ENCODE results near the gene FAN1.

FAN1 gene

DNA sequence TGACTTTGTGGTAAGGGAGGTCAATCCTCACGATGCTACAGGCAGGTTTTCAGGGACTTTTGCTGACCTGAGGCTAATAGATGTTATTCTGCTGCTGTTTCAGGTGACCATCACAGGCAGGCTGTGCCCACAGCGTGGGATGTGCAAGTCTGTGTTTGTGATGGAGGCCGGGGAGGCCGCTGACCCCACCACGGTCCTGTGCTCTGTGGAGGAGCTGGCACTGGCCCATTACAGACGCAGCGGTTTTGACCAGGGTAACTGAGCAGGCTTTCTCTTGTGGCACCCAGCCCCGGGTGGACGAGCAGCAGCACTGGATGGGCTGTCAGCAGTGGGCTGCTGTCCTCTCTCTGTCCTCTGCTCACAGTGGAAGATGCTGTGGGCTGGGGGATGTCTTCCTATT, 22.0 kb downstream of the FAN1 start:
- H3K4me3 ChIP-seq (ENCODE audit: low read length): no peak overlapping the region
- DNase-seq (ENCODE audit: low read depth): no peak
- TF ChIP-seq, protein P1, sequence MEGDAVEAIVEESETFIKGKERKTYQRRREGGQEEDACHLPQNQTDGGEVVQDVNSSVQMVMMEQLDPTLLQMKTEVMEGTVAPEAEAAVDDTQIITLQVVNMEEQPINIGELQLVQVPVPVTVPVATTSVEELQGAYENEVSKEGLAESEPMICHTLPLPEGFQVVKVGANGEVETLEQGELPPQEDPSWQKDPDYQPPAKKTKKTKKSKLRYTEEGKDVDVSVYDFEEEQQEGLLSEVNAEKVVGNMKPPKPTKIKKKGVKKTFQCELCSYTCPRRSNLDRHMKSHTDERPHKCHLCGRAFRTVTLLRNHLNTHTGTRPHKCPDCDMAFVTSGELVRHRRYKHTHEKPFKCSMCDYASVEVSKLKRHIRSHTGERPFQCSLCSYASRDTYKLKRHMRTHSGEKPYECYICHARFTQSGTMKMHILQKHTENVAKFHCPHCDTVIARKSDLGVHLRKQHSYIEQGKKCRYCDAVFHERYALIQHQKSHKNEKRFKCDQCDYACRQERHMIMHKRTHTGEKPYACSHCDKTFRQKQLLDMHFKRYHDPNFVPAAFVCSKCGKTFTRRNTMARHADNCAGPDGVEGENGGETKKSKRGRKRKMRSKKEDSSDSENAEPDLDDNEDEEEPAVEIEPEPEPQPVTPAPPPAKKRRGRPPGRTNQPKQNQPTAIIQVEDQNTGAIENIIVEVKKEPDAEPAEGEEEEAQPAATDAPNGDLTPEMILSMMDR (conservative IDR thresholded peaks at IDR 0.05; ENCODE audit: low read length): no peak

DNA sequence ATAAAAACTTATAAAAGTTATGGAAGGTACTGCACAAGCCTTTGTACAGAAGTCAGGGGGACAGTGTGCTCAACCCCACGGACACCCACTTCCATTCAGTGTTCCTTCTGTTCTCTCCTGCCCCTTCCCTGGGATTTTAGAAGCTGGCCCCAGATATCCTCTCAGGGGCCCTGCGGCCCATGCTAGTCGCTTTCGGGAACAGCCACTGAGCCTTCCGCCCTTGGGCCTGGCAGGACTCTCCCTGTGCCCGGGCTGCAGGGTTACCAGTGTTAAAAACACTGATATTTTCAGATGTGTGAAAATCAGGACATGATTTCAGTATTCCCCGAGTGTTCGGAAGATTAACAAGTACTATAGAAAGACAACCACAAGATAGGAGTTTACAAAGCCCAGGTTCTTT, 22.4 kb downstream of the FAN1 start:
- DNase-seq (ENCODE audit: low read depth): no peak
- TF ChIP-seq, protein P1 (conservative IDR thresholded peaks at IDR 0.05; ENCODE audit: low read length): no peak
- no peak overlapping the region for H3K4me3 ChIP-seq (ENCODE audit: low read length)

DNA sequence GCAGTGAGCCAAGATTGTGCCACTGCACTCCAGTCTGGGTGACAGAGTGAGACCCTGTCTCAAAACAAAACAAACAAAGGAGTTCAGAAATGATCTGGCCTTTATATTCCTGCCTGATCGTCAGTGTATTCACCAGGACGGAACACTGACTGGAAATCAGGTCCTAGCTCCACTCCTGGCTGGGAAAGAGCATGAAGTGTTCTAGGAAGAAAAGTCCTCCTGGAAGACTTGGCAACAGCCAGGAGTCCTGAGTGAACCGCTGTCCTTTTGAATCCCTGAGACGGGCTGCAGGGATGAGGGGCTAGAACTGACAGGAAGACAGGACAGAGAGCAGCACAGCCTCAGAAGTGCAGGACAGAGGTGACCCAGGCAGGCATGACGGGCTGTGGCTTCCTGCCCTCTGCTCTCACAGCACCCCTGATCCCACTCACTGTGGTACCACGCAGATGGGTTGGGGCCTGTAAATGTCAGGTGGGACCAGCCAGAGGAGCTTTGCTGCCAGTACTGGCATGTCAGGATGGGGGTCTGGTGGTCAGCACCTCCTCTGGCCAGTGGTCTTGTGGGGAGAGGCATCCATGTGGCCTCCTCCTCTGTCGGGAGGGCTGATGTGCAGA, 23.5 kb downstream of the FAN1 start:
- DNase-seq (ENCODE audit: low read depth): no peak
- TF ChIP-seq, protein P1 (conservative IDR thresholded peaks at IDR 0.05; ENCODE audit: low read length): no peak
- no peak overlapping the region for H3K4me3 ChIP-seq (ENCODE audit: low read length)

GRCh38 chr15:30928076-30928475, 24.4 kb downstream of the FAN1 start:
- TF ChIP-seq, protein P1 (conservative IDR thresholded peaks at IDR 0.05; ENCODE audit: low read length): no peak
- H3K4me3 ChIP-seq (ENCODE audit: low read length): no peak overlapping the region
- no peak for DNase-seq (ENCODE audit: low read depth)

GRCh38 chr15:30929064-30929669, 25.5 kb downstream of the FAN1 start:
- DNase-seq (ENCODE audit: low read depth): no peak
- TF ChIP-seq, protein P1 (conservative IDR thresholded peaks at IDR 0.05; ENCODE audit: low read length): no peak
- H3K4me3 ChIP-seq (ENCODE audit: low read length): no peak overlapping the region

- H3K4me3 ChIP-seq (ENCODE audit: low read length): no peak overlapping the region
- no peak for DNase-seq (ENCODE audit: low read depth)
Measured at GRCh38 chr15:30929982-30930381, 26.3 kb downstream of the FAN1 start.

DNA sequence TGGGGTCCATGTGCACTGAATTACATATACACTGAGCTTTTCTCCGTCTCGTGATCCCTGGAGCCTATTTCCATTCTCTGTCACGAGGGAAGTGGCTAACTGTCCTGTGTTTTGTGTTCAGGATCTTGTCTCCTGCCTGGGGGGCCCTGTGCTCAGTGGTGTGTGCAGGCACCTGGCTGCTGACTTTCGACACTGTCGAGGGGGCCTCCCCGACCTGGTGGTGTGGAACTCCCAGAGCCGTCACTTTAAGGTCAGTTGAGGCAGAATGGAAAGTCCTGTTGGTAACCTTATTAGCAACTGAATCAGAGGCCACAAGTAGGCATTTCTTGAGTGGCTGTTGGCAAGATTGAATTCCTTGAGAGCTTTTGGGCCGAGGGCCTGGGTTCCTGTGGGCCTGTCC, 26.7 kb downstream of the FAN1 start:
- no peak overlapping the region for H3K4me3 ChIP-seq (ENCODE audit: low read length)
- no peak for DNase-seq (ENCODE audit: low read depth)
- TF ChIP-seq, protein P1 (conservative IDR thresholded peaks at IDR 0.05; ENCODE audit: low read length): no peak

More at GRCh38 chr15:30929982-30930381, 26.3 kb downstream of the FAN1 start:
- TF ChIP-seq, protein P1 (conservative IDR thresholded peaks at IDR 0.05; ENCODE audit: low read length): no peak
